Measurements from ENCODE around the gene AMFR. TPM values are rescaled to one million over a fixed set of nuclear protein-coding genes. Genes with fewer than 3 reads are reported as not detected.

Gene AMFR
- polyA plus RNA-seq, 3 donors = 28.3 to 68.1 (median 48.9) TPM

- Mint-ChIP-seq H3K4me3 (no peak overlapping the region), H3K36me3 (no peaks in the 10 kb centered on the region), H3K9me3 (no peaks in the 10 kb centered on the region), H3K27me3 (ENCODE audit: low read depth in 3 of 3) (peaks cover 3 to 14% (median 5%) of the 10 kb centered on the region in 3 donors), H3K4me1 (no peaks in the 10 kb centered on the region), H3K27ac (no peak overlapping the region)
- Histone ChIP-seq H2AFZ (ENCODE audit: insufficient read depth, low read depth, low read length, poor library complexity, severe bottlenecking) (no peak overlapping the region), H3K4me1 (ENCODE audit: control insufficient read depth in 1 of 2, insufficient read depth in 2 of 2, low read length in 2 of 2) (no peaks in the 10 kb centered on the region), H3K4me3 (replicated peaks in 1 of 3; ENCODE audit: low read depth in 2 of 3, low read length in 3 of 3) (no peak overlapping the region), H3K27ac (ENCODE audit: low read depth in 1 of 2, low read length in 2 of 2) (no peak overlapping the region), H3K4me2 (replicated peaks; ENCODE audit: extremely low read depth, low read length, poor library complexity, severe bottlenecking) (no peak overlapping the region), H3K27me3 (ENCODE audit: control insufficient read depth in 2 of 2, insufficient read depth in 2 of 2, low read length in 2 of 2) (no peaks in the 10 kb centered on the region), H3K79me2 (ENCODE audit: insufficient read depth, low read length) (no peaks in the 10 kb centered on the region), H3K9ac (ENCODE audit: insufficient read depth, low read length, poor library complexity, severe bottlenecking) (no peak overlapping the region), H3K9me3 (replicated peaks in 1 of 2; ENCODE audit: control insufficient read depth in 1 of 2, insufficient read depth in 1 of 2, low read length in 2 of 2) (no peaks in the 10 kb centered on the region), H4K20me1 (ENCODE audit: insufficient read depth, low read length) (no peaks in the 10 kb centered on the region), H3K36me3 (replicated peaks in 1 of 2; ENCODE audit: control insufficient read depth in 1 of 2, insufficient read depth in 2 of 2, low read length in 2 of 2) (no peaks in the 10 kb centered on the region)
- no peak for TF ChIP-seq CTCF (IDR thresholded peaks at IDR 0.05)
- intact Hi-C loops (cut with micrococcal nuclease) = no loop called here
- no peak for DNase-seq
- WGBS (ENCODE audit: insufficient coverage) = 97% methylated on average over 15 of the region's 16 CpGs
Observed at GRCh38 chr16:56349711-56350161, 75.6 kb downstream of the AMFR start.

GRCh38 chr16:56349086-56349415 lies 76.3 kb downstream of the AMFR start:
- Histone ChIP-seq H2AFZ (ENCODE audit: insufficient read depth, low read depth, low read length, poor library complexity, severe bottlenecking) (no peak overlapping the region), H3K36me3 (replicated peaks in 1 of 2; ENCODE audit: control insufficient read depth in 1 of 2, insufficient read depth in 2 of 2, low read length in 2 of 2) (no peaks in the 10 kb centered on the region), H3K27ac (ENCODE audit: low read depth in 1 of 2, low read length in 2 of 2) (no peak overlapping the region), H3K79me2 (ENCODE audit: insufficient read depth, low read length) (no peaks in the 10 kb centered on the region), H3K4me2 (replicated peaks; ENCODE audit: extremely low read depth, low read length, poor library complexity, severe bottlenecking) (no peak overlapping the region), H3K9me3 (replicated peaks in 1 of 2; ENCODE audit: control insufficient read depth in 1 of 2, insufficient read depth in 1 of 2, low read length in 2 of 2) (no peaks in the 10 kb centered on the region), H3K27me3 (ENCODE audit: control insufficient read depth in 2 of 2, insufficient read depth in 2 of 2, low read length in 2 of 2) (no peaks in the 10 kb centered on the region), H4K20me1 (ENCODE audit: insufficient read depth, low read length) (no peaks in the 10 kb centered on the region), H3K4me3 (replicated peaks in 1 of 3; ENCODE audit: low read depth in 2 of 3, low read length in 3 of 3) (no peak overlapping the region), H3K9ac (ENCODE audit: insufficient read depth, low read length, poor library complexity, severe bottlenecking) (no peak overlapping the region), H3K4me1 (ENCODE audit: control insufficient read depth in 1 of 2, insufficient read depth in 2 of 2, low read length in 2 of 2) (no peaks in the 10 kb centered on the region)
- H3K36me3 Mint-ChIP-seq = no peaks in the 10 kb centered on the region
- H3K27me3 Mint-ChIP-seq (ENCODE audit: low read depth in 3 of 3) = peaks cover 3 to 15% (median 4%) of the 10 kb centered on the region in 3 donors
- no peak overlapping the region for H3K27ac Mint-ChIP-seq
- WGBS (ENCODE audit: insufficient coverage) = no CpG with 5 or more reads among the region's 2 CpGs
- H3K9me3 Mint-ChIP-seq = no peaks in the 10 kb centered on the region
- no peak overlapping the region for H3K4me3 Mint-ChIP-seq
- intact Hi-C loops (cut with micrococcal nuclease) = no loop called here
- DNase-seq = no peak
- no peak for TF ChIP-seq CTCF (IDR thresholded peaks at IDR 0.05)
- H3K4me1 Mint-ChIP-seq = no peaks in the 10 kb centered on the region
